Measurements from ENCODE around the gene TENM3.
"Not testable (repeated sequence)": the region's sequence is repeated elsewhere in the genome, so short reads cannot be mapped to it uniquely, and the experiment has no call there.

TENM3 gene

GRCh38 chr4:182344968-182345367, 101.8 kb downstream of the TENM3 start:
- DNase-seq = no peak

- no peak for DNase-seq
Observed at GRCh38 chr4:182346250-182346649, 103.0 kb downstream of the TENM3 start.

- no peak for DNase-seq
Observed at GRCh38 chr4:182346675-182347375, 103.6 kb downstream of the TENM3 start.

GRCh38 chr4:182348779-182349326, 105.7 kb downstream of the TENM3 start:
- no peak for DNase-seq

GRCh38 chr4:182350041-182350440, 106.8 kb downstream of the TENM3 start:
- DNase-seq = no peak

GRCh38 chr4:182351485-182351884, 108.3 kb downstream of the TENM3 start:
- DNase-seq = no peak

- DNase-seq = no peak
Observed at GRCh38 chr4:182354106-182354505, 110.9 kb downstream of the TENM3 start.

- no peak for DNase-seq
Observed at GRCh38 chr4:182354867-182355266, 111.7 kb downstream of the TENM3 start.

- no peak for DNase-seq
Observed at GRCh38 chr4:182367153-182367552, 124.0 kb downstream of the TENM3 start.

- DNase-seq = no peak
Observed at GRCh38 chr4:182369211-182369610, 126.0 kb downstream of the TENM3 start.

GRCh38 chr4:182370491-182370890, 127.3 kb downstream of the TENM3 start:
- no peak for DNase-seq

GRCh38 chr4:182380771-182381181, 137.6 kb downstream of the TENM3 start:
- no peak for DNase-seq

- no peak for DNase-seq
Observed at GRCh38 chr4:182382941-182383340, 139.7 kb downstream of the TENM3 start.

- no peak for DNase-seq
Observed at GRCh38 chr4:182384631-182385091, 141.5 kb downstream of the TENM3 start.

GRCh38 chr4:182385897-182386296, 142.7 kb downstream of the TENM3 start:
- DNase-seq = no peak

- not testable (repeated sequence) for DNase-seq
Observed at GRCh38 chr4:182386576-182386975, 143.4 kb downstream of the TENM3 start.

GRCh38 chr4:182391111-182391684, 148.0 kb downstream of the TENM3 start:
- no peak for DNase-seq

- no peak for DNase-seq
Observed at GRCh38 chr4:182394181-182394580, 151.0 kb downstream of the TENM3 start.

- DNase-seq = no peak
Observed at GRCh38 chr4:182400081-182400480, 156.9 kb downstream of the TENM3 start.

GRCh38 chr4:182400790-182401189, 157.6 kb downstream of the TENM3 start:
- DNase-seq = no peak

- no peak for DNase-seq
Observed at GRCh38 chr4:182404376-182404775, 161.2 kb downstream of the TENM3 start.

- DNase-seq = no peak
Observed at GRCh38 chr4:182405087-182405486, 161.9 kb downstream of the TENM3 start.

- DNase-seq = no peak
Observed at GRCh38 chr4:182409271-182409670, 166.1 kb downstream of the TENM3 start.

GRCh38 chr4:182411391-182411790, 168.2 kb downstream of the TENM3 start:
- no peak for DNase-seq
